HCT116 (cell line): ENCODE measurements around the gene RNF220. TPM values are rescaled to one million over a fixed set of nuclear protein-coding genes. Genes with fewer than 3 reads are reported as not detected.

Experiments
- ATAC-seq: fragments of 200-7000 bp; cut with Tn5 transposase; 2 replicates; pipeline ENCODE4 v1.9.1; 2020; ENCODE audit warnings: mild to moderate bottlenecking, moderate library complexity
- BruUV-seq: library from RNA; stranded (reverse); fragments of 400-500 nt; replicated peaks from 2 replicates; lab custom pipeline; 2021; lab: Mats Ljungman, UMichigan
- CTCF ChIA-PET: fragments of 300-600 bp; sonication (Branson Sonifier 250); formaldehyde crosslinking; loops from one replicate; lab custom pipeline; 2021; ENCODE audit warnings: antibody characterized with exemption; lab: Charles Lee
- POLR2A ChIA-PET: fragments of 300-600, 350-600 bp; sonication (Branson Sonifier 250); formaldehyde crosslinking; loops from one replicate; lab custom pipeline; 2021; ENCODE audit warnings: antibody characterized with exemption; lab: Charles Lee
- RAD21 ChIA-PET, 2 experiments: fragments of 300-600 bp; sonication (Branson Sonifier 250); formaldehyde crosslinking; loops; one replicate each; lab custom pipeline; 2023; ENCODE audit warnings: low total read pairs in 2 of 2; ENCODE audit not compliant: uncharacterized antibody in 2 of 2, unreplicated experiment in 2 of 2, low non-redundant PET in 1 of 2; lab: Charles Lee
- DNase-seq: peaks from one replicate; pipeline ENCODE4 v3.0.0-alpha.2; 2010; ENCODE audit warnings: low read depth, low spot score
- H2AFZ ChIP-seq: fragments of 200-600 bp; shearing (Covaris generic), sonication (generic); 2 replicates; pipeline ENCODE4 v1.6.1; 2017; ENCODE audit warnings: low read depth, mixed run types, mixed read lengths, antibody characterized with exemption, low read length; ENCODE audit not compliant: poor library complexity, severe bottlenecking
- H3K27ac ChIP-seq: 2 replicates; pipeline ENCODE4 v1.5.1; 2012; ENCODE audit warnings: low read depth, low read length
- H3K27me3 ChIP-seq: fragments of 200-600 bp; sonication (generic); 2 replicates; pipeline ENCODE4 v1.6.1; 2016; ENCODE audit warnings: mixed run types, low read length, mixed read lengths; ENCODE audit not compliant: insufficient read depth
- H3K36me3 ChIP-seq, 2 experiments: fragments of 200-500 bp in 1 of 2; fragments of 200-600 bp in 1 of 2; sonication (Bioruptor generic) in 1 of 2; sonication (generic) in 1 of 2; 2 replicates each; pipeline versions ENCODE4 v1.5.1 to v1.6.1; 2014 to 2016; ENCODE audit warnings: low read length in 2 of 2, inconsistent platforms in 1 of 2, mixed read lengths in 1 of 2, mixed run types in 1 of 2; ENCODE audit not compliant: insufficient read depth in 2 of 2, control insufficient read depth in 1 of 2
- H3K4me1 ChIP-seq, 2 experiments: fragments of 200-600 bp in 1 of 2; sonication (generic) in 1 of 2; 2 replicates each; pipeline versions ENCODE4 v1.5.1 to v1.6.1; 2012 to 2017; ENCODE audit warnings: low read length in 2 of 2, inconsistent platforms in 1 of 2, mild to moderate bottlenecking in 1 of 2, mixed read lengths in 1 of 2, mixed run types in 1 of 2, moderate library complexity in 1 of 2; ENCODE audit not compliant: insufficient read depth in 2 of 2, control insufficient read depth in 1 of 2
- H3K4me2 ChIP-seq: fragments of 200-600 bp; sonication (generic); 2 replicates; pipeline ENCODE4 v1.6.1; 2017; ENCODE audit warnings: mixed run types, low read length, mixed read lengths
- H3K4me3 ChIP-seq, 2 experiments: fragments of 200-600 bp in 1 of 2; sonication (generic) in 1 of 2; replicated peaks in 1 of 2; 2 replicates each; pipeline ENCODE4 v1.5.1; 2011 to 2016; ENCODE audit warnings: low read length in 2 of 2, control low read depth in 1 of 2, low read depth in 1 of 2, mild to moderate bottlenecking in 1 of 2, mixed read lengths in 1 of 2, mixed run types in 1 of 2
- H3K79me2 ChIP-seq: fragments of 200-600 bp; sonication (generic); 2 replicates; pipeline ENCODE4 v1.6.1; 2017; ENCODE audit warnings: mild to moderate bottlenecking, mixed run types, low read length, moderate library complexity, mixed read lengths; ENCODE audit not compliant: insufficient read depth
- H3K9ac ChIP-seq: fragments of 200-600 bp; sonication (generic); 2 replicates; pipeline ENCODE4 v1.6.1; 2016; ENCODE audit warnings: low read length, mixed read lengths
- H3K9me2 ChIP-seq: fragments of 200-600 bp; sonication (generic), shearing (Covaris generic); 2 replicates; pipeline ENCODE4 v1.6.1; 2017; ENCODE audit warnings: mixed run types, mild to moderate bottlenecking, moderate library complexity; ENCODE audit not compliant: insufficient read depth
- H3K9me3 ChIP-seq, 2 experiments: fragments of 200-500 bp in 1 of 2; fragments of 200-600 bp in 1 of 2; sonication (Bioruptor generic) in 1 of 2; sonication (generic) in 1 of 2; 2 replicates each; pipeline ENCODE4 v1.6.1; 2014 to 2017; ENCODE audit warnings: low read length in 2 of 2, mixed read lengths in 2 of 2, inconsistent platforms in 1 of 2, low read depth in 1 of 2, mild to moderate bottlenecking in 1 of 2, mixed run types in 1 of 2, moderate library complexity in 1 of 2; ENCODE audit not compliant: control insufficient read depth in 1 of 2, insufficient read depth in 1 of 2
- H4K20me1 ChIP-seq: fragments of 200-600 bp; sonication (generic), shearing (Covaris generic); 2 replicates; pipeline ENCODE4 v1.6.1; 2017; ENCODE audit warnings: mixed run types, mild to moderate bottlenecking, moderate library complexity; ENCODE audit not compliant: insufficient read depth
- ELF1 ChIP-seq: IDR thresholded peaks from 2 replicates; pipeline ENCODE4 v1.6.1; 2012; ENCODE audit warnings: low read depth, borderline replicate concordance
- EZH2phosphoT487 ChIP-seq: fragments of 200-600 bp; IDR thresholded peaks from 2 replicates; pipeline ENCODE4 v1.6.1; 2018; ENCODE audit warnings: antibody characterized with exemption, borderline replicate concordance
- JUND ChIP-seq: IDR thresholded peaks from 2 replicates; pipeline ENCODE4 v1.6.1; 2012
- POLR2A ChIP-seq: IDR thresholded peaks from 2 replicates; pipeline ENCODE4 v1.7.0; 2011; ENCODE audit warnings: borderline replicate concordance; ENCODE audit not compliant: insufficient read depth, insufficient read length; ENCODE audit errors: extremely low read depth
- REST ChIP-seq: IDR thresholded peaks from 2 replicates; pipeline ENCODE4 v1.6.1; 2012; ENCODE audit warnings: low read depth
- SIN3A ChIP-seq: IDR thresholded peaks from 2 replicates; pipeline ENCODE4 v1.6.1; 2012; ENCODE audit warnings: low read depth
- intact Hi-C: fragments of 100-400 bp; cut with micrococcal nuclease; formaldehyde crosslinking; loops from 2 replicates; pipeline ENCODE4 v1.10.0; 2022
- total RNA-seq: library from RNA; stranded (reverse); gene quantifications from one replicate; pipeline ENCODE4 v1.2.1, GENCODE V29; 2021; ENCODE audit not compliant: unreplicated experiment

The RNF220 gene
- total RNA-seq, 1 experiment from 2014 or later = 84.5 TPM

DNA sequence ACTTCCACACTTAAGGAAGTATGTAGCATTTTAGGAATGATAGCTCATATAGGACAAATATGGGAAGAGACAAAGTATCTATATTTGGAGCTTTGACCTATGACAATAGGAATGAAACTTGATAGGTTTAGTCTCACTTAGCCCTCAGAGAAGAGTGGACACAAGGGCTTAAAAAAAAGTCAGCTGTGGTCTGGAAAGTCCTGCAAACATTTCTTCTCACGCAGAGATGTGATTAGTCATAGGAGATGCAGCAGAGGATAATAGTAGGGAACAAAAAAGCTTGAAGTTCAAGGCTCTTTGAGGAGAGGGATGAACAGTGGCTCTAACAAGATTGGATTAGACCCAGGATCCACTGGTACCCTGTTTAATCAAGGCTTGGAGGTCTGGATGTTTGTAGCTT, 14.8 kb upstream of the RNF220 start (continued):
- no peak for TF ChIP-seq REST
- no peak for TF ChIP-seq JUND
- no peak for TF ChIP-seq ELF1
- no peak for TF ChIP-seq SIN3A
- TF ChIP-seq EZH2phosphoT487 = no peak
- TF ChIP-seq, all 23 proteins: peak for 0

DNA sequence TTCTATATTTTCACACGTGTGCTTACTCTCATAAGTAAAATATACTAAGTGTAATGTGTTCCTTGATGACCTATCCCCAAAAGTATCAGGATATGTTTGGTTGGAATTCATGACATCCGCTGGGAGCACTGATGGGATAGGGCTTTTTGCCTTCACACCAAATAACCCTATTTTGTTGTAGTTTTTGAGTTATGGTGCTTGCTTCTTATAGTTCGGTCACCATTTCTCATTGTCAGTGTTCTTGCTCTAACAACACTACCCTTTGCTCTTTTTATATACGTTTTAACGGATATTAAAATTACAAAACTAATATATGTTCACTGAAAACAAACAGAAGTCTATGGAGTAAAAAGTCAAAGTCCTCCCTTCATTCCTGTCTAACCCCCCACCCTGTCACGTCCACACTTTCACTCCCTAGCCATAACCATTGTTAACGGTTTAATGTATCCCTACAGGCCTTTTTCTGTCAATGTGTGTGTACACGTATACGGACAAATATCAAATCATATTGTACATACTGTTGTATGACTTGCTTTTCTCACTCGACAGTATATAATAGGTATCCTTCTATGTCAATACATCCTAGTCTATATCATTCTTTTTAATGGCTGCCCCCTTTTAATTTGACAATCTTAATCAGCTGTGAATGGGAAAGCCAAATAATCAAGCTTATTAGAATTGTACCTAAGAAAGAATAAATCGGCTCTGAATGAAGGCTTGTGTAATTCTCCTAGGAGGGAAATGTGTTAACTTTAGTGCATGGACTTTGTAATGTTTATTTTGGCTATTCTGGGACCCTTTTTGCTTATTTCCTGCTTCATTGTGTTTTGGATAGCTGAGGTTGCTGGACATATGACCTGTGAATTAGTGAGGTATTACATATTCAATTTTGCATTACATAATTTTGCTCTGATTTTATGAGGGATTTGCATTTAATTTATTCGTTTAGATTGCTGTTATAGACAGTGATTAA, 3.5 kb upstream of the RNF220 start:
- Histone ChIP-seq H3K36me3 (no peaks in the 10 kb centered on the region), H3K27me3 (peaks cover 6% of the 10 kb centered on the region; the same call in 1 of the 2 replicates), H3K9me2 (no peaks in the 10 kb centered on the region), H3K4me2 (no peak overlapping the region), H3K4me1 (peaks cover 4 to 15% of the 10 kb centered on the region in 2 experiments; a peak in 2 of 4 replicates), H3K79me2 (no peaks in the 10 kb centered on the region), H3K27ac (no peak overlapping the region), H3K9ac (no peak overlapping the region), H3K4me3 (no peak overlapping the region), H4K20me1 (no peaks in the 10 kb centered on the region), H3K9me3 (no peaks in the 10 kb centered on the region), H2AFZ (no peak overlapping the region)
- CTCF ChIA-PET = no interaction called here
- RAD21 ChIA-PET = no interaction called here
- POLR2A ChIA-PET = no interaction called here
- BruUV-seq = no TSS peak
- no peak for DNase-seq
- TF ChIP-seq SIN3A (no peak), POLR2A (no peak)
- intact Hi-C loops = no loop called here
- ATAC-seq = no peak
